HG03095 (cell line): ENCODE data around the gene BICC1.
"Not testable (repeated sequence)": the region's sequence is repeated elsewhere in the genome, so short reads cannot be mapped to it uniquely, and the experiment has no call there.

ENCODE experiments used
- ATAC-seq: cut with Tn5 transposase; IDR thresholded peaks from one replicate; pipeline ENCODE4 v1.9.1; 2021; ENCODE audit warnings: moderate library complexity; ENCODE audit not compliant: unreplicated experiment

Gene BICC1

GRCh38 chr10:58842860-58843376 lies 330.2 kb downstream of the BICC1 start:
- no peak for ATAC-seq

GRCh38 chr10:58843760-58844159 lies 331.1 kb downstream of the BICC1 start:
- ATAC-seq, result no peak

- ATAC-seq, result no peak
Measured at GRCh38 chr10:58844680-58845079, 332.0 kb downstream of the BICC1 start.

- ATAC-seq, result no peak
Measured at GRCh38 chr10:58846856-58847255, 334.2 kb downstream of the BICC1 start.

- ATAC-seq, result no peak
Measured at GRCh38 chr10:58851606-58852005, 338.9 kb downstream of the BICC1 start.

GRCh38 chr10:58853668-58854067 lies 341.0 kb downstream of the BICC1 start:
- no peak for ATAC-seq

GRCh38 chr10:58854811-58855210 lies 342.1 kb downstream of the BICC1 start:
- no peak for ATAC-seq

GRCh38 chr10:58856508-58857240 lies 344.0 kb downstream of the BICC1 start:
- no peak for ATAC-seq

GRCh38 chr10:58857251-58857805 lies 344.7 kb downstream of the BICC1 start:
- ATAC-seq, result no peak

- not testable (repeated sequence) for ATAC-seq
Measured at GRCh38 chr10:58858123-58858522, 345.5 kb downstream of the BICC1 start.

- ATAC-seq, result no peak
Measured at GRCh38 chr10:58859526-58859925, 346.9 kb downstream of the BICC1 start.

- no peak for ATAC-seq
Measured at GRCh38 chr10:58867683-58868082, 355.0 kb downstream of the BICC1 start.

GRCh38 chr10:58868736-58869435 lies 356.2 kb downstream of the BICC1 start:
- no peak for ATAC-seq

- no peak for ATAC-seq
Measured at GRCh38 chr10:58870070-58870469, 357.4 kb downstream of the BICC1 start.

GRCh38 chr10:58873161-58873560 lies 360.5 kb downstream of the BICC1 start:
- ATAC-seq, result no peak
